ENCODE measurements around the gene HELQ.
A peak's percentile ranks its signal among the peaks of the same experiment; 100 is the strongest.

HELQ gene

DNA sequence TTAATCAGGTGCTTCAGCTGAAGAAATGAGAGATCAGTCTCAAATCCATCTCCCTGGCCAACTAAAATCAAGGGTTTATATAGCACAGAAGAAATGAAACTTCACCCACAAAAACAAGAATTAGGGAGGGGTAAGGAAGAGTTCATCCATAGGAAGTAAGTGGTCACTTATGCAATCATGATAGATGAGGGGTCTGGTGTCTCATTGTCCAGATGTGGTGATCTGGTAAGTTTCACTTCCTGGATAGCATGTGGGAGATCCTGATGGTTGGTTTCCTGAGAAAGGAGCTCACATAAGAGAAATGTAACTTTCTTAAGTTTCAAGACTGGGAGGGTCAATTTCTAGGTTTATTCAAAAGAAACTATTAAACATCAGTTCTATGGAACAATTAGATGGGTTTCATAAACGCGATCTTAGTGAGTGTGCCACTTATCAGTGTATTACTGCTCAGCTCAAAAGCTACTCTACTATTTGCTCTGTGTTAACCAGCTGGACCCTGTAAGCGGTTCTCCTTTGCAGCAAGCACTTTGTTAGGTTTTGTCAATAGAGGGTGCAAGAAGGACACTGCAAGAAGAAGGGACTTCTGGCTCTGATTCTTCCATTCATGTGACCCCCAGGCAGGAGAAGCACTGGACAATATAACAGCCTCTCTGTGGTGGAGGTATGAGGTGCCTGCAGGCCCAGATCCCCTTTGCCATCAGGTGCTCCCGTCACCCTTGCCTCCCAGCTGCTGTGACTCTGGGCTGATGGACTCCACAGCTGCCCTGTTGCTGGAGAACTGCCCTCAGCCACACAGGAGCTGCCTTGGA lies 85.6 kb downstream of the HELQ start:
- peak; percentile 48 for DNase-seq

DNA sequence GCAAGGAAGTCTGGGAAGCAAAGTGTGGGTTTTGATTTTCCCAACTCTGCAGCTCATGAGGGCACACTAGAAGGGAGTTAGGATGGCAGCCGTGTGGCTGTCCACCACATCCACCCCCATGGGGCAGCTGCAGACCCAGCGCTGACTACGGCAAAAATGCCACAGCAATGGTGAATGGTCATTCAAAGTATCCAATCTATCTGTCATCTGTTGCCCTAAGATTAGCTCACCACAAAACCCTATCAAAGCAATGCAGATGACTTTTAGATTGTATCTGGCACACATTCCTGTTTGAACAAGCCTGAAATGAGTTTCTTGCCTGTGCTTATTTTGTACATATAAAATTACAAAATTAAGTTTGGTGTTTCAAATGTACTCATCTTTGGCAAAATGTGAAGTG lies 91.3 kb downstream of the HELQ start:
- no peak for DNase-seq

DNA sequence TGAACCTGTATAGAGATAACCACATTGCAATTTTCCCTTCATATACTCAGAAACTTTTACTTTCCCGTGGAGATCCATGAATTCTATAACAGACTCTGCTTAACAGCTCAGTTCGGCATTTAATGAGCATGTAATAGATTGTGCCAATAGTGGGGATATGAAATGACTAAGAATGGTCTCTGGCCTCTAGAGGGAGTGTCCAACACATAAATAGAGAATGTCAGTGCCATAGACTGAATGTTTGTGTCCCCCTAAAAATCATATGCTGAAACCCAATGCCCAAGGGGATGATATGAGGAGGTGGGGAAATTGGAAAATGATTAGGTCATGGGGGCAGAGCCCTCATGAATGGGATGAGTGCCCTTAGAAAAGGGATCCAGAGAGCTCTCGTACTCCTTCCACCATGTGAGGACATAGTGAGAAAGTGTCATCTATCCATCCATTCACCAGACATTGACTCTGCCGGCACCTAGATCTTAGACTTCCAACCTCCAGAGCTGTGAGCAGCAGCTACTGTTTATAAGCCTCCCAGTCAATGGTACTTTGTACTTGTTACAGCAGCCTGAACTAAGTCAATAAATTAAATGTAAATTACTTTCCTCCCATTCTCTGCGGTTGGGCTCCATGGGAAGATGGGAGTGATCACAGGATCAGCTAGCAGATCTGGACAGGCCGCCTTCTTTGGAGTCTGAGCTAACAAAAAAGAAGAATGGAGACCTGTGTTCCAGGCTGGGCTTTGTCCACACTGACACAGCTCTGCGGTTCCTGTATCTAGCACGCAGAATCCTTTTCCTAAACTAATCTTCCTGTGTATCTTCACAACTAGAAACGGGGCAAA lies 92.9 kb downstream of the HELQ start:
- peak; percentile 33 for DNase-seq

- no peak for DNase-seq
Measured at GRCh38 chr4:83361416-83362103, 94.1 kb downstream of the HELQ start.

GRCh38 chr4:83360018-83360417 lies 95.6 kb downstream of the HELQ start:
- DNase-seq = no peak

DNA sequence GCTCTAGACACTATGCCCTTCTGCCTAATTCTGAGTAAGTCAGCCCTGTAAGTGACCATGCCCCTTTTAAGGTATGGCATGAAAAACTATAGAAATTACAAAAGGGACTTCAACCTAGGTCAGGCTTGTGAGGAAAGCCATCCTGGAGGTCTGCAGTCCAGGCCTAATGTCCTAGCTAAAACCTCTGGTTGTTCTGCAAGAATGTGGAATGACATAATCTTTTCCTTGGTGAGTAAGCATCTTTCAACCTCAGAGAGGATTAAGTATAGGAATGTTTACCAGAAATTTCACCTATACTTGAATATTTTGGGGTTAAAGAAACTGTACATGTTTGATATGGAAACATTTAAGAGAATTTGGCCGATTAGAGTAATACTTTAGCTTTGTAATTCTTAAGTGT lies 97.2 kb downstream of the HELQ start:
- DNase-seq = peak; percentile 74

Measured in HCEC 1CT (cell line).